Stromal cell of bone marrow (primary cell): Measurements from ENCODE around the gene CCNB3.
"Not testable (repeated sequence)": the region's sequence is repeated elsewhere in the genome, so short reads cannot be mapped to it uniquely, and the experiment has no call there.

Experiments used
- DNase-seq: peaks from one replicate; pipeline ENCODE4 v3.0.0-alpha.2; 2012; ENCODE audit warnings: low read depth

The CCNB3 gene, protein sequence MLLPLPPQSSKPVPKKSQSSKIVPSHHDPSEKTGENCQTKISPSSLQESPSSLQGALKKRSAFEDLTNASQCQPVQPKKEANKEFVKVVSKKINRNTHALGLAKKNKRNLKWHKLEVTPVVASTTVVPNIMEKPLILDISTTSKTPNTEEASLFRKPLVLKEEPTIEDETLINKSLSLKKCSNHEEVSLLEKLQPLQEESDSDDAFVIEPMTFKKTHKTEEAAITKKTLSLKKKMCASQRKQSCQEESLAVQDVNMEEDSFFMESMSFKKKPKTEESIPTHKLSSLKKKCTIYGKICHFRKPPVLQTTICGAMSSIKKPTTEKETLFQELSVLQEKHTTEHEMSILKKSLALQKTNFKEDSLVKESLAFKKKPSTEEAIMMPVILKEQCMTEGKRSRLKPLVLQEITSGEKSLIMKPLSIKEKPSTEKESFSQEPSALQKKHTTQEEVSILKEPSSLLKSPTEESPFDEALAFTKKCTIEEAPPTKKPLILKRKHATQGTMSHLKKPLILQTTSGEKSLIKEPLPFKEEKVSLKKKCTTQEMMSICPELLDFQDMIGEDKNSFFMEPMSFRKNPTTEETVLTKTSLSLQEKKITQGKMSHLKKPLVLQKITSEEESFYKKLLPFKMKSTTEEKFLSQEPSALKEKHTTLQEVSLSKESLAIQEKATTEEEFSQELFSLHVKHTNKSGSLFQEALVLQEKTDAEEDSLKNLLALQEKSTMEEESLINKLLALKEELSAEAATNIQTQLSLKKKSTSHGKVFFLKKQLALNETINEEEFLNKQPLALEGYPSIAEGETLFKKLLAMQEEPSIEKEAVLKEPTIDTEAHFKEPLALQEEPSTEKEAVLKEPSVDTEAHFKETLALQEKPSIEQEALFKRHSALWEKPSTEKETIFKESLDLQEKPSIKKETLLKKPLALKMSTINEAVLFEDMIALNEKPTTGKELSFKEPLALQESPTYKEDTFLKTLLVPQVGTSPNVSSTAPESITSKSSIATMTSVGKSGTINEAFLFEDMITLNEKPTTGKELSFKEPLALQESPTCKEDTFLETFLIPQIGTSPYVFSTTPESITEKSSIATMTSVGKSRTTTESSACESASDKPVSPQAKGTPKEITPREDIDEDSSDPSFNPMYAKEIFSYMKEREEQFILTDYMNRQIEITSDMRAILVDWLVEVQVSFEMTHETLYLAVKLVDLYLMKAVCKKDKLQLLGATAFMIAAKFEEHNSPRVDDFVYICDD (N-terminal part only)

DNA sequence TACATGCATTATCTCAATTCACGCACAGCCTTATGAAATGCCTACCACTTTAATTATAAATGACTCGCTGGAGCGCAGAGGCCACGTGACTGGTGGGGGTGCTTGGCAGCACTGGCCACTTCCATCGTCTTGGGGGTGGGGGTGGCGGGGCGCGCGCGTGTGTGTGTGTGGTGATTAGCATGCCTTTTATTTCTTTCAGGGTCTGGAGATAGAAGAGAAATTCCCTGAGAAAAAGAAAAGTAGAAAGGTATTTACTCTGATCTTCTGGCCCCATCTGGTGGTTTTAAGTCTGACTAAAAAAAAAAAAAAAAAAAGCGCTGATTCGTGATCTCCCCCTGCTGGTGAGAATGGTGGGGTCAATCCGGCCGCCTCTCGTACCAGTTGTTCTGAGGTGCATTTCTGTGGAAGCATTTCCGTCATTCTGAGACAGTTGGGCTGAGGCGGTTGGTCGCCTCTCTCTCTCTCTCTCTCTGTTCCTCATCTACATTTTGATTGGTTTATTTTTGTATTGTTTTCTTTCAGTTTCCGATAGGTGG is at the start of gene CCNB3:
TSS of gene CCNB3 (plus strand) at position 402 of the 536 bp plus-strand sequence. CDS start 80,399 bp downstream, outside the sequence.
- DNase-seq = peak; percentile 54

- DNase-seq = no peak
These were observed 46.9 kb upstream of the CCNB3 start for GRCh38 chrX:50157545-50158135.

- DNase-seq = no peak
These were observed 46.0 kb upstream of the CCNB3 start for GRCh38 chrX:50158593-50158992.

DNA sequence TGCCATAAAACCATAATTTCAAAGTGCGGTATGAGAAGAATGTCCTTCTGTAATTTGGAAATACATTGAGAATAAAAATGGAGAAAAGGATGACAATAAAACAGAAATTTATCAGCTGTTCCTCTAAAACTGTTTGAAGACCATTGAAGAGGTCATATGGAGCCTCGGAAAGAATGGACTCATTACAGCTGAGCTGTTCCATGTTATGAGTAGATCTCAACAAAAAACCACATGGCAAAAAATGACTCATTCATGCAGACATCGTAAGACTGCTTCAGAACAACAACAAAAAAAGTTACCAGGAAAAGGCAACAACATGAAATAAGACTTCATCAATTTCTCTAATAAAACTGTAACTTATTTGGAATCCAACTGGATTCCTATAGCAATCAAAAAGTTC is 43.4 kb upstream of the CCNB3 start:
- DNase-seq = peak; percentile 5

DNA sequence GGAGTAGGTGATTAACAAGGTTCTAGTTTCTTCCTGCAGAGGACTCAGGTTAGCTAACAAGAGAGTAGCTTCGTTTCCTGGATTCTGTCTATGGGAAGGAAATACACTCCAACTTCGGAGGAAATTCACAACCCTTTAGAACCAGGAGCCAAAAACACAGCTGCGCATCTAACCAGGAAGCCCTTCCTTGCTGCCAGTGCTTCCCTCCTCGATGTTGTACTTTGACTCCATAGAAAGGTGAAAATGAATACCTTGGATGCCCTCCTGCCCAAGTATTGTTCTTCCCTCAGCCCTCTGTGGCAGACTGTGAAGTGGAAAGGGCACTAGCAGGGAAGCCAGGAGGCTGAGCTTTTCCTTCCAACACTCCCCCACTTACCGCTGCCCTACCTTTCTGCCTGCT is 38.8 kb upstream of the CCNB3 start:
- DNase-seq = no peak

- DNase-seq = no peak
These were observed 37.2 kb upstream of the CCNB3 start for GRCh38 chrX:50167366-50167765.

DNA sequence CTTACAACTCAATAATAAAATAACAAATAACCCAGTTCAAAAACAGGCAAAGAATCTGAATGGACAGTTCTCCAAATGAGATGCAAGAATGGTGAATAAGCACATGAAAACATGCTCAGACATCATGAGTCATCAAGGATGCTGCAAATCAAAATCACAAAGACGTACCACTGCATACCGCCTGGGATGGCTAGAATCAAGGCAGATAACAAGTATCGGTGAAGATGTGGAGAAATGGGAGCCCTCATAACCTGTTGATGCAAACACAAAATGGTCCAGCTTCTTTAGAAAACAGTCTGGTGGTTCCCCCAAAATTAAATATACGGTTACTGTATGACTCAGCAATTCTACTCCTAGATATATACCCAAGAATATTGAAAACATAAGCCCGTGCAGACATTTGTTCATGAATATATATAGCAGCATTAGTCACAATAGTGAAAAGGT is 36.3 kb upstream of the CCNB3 start:
- DNase-seq = no peak

GRCh38 chrX:50169717-50170116 is 34.8 kb upstream of the CCNB3 start:
- DNase-seq = no peak

DNA sequence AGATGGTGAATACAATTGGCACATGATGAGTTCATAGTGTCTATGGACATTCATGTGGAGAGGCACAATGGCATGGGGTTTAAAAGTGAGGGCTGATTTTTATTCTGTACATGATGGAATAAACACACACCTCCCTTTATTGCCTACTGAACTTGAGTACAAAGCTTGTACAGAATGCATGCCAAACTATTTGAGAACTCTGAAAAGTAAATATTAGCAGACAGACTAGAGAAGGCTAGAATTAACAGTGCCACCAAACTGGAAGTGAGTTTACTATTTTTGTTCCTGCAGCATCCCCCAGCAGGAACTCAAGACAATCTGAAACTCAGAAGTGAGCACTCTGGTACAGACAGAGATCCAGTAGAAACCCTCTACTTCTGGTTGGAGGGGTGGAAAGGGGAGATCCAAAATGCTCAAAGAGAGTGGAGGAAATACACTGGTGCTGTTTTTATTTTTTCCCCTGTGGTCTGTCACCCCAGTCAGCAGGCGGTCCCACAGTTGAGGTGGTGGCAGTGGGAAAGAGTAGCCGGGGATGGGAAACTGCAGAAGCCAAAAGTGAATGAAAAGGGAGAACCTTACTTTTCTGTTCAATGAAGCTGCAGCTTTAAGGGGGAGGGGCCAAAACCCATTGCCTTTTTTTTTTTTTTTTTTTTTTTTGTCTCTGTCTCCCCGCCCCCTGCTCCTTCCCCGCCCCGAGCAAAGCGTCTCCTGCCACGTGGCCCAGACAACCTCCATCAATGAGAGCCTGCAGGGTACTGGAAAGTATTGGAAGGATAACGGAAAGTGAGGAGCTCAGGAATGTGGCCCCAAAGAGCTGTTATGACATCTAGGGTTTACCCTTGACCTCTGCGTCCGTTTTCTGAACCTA is 24.3 kb upstream of the CCNB3 start:
- no peak for DNase-seq

DNA sequence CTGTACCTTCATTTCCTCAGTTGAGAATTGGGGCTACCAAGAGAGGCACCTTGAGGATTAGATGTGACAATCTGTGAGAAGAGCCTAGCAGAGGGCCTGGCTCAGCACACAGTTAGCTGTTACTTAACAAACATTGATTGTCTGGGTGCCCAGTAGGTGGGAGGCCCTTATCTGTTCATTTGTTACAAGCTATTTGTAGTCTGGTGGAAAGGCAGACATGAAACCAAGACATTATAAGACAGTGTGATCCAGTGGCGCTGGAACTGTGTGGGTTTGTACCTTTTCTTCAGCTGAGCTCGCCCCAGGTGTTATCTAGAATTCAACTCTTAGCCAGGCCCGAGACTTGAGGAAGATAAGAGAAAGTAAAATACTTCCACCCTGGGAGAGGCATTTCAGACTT is 20.7 kb upstream of the CCNB3 start:
- DNase-seq = no peak

DNA sequence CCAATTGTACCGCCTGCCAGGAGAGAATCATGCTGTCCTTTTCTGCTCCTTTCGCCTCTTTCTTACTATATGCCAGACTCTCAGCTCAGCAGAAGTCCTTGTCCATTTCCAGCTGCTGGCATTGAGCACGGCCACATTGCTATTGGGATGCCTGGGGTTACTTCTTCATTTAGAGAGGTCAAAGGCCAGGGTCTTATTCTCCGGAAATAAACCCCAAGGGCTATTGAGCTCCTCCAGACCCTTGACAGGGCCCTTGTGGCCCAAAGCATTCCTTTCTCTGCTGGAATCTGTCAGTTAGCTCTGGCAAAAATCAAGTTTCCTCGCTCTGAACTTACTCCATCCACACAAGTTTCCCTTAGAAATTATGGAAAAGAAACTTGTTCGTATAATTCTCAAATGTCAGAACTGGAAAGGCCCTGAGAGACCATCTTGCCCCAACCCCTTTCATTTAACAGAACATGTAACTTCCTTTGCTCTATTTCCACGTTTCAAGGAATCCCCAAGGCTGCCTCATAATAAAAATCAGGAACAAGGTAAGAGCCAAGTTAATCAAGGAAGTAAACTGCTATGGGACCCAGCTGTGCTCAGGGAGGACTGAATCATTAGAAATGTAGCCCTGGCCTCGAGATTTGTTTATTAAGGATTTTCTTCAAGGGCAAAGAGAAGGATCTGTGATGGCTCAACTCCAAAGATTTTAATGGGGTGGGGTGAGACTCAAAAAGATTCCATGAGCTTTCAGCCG is 15.5 kb upstream of the CCNB3 start:
- no peak for DNase-seq

GRCh38 chrX:50198348-50198747 is 6.2 kb upstream of the CCNB3 start:
- DNase-seq = no peak

- no peak for DNase-seq
These were observed 3.7 kb upstream of the CCNB3 start, which contains the start of gene AKAP4 for GRCh38 chrX:50200907-50201306. AKAP4 (minus strand) TSS chrX:50201007; CDS start chrX:50200889, 118 bp downstream.

DNA sequence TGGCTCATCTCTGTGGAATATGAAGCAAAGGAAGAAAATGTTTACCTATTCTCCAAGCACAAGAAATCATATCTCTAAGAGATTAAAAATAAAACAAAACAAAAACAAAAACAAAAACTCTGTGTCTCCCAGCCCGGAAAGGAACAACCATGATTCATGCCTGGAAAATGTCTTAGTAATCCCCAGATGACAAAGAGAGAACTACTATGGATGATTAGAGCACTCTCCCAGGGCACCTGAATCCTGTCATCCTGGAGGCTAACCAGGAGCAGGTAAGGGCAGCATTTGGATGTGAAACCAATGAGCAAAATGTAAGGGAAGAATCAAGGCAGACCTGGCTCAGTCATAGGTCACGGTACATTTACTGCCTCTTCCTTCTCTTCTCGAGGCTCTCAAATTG is 2.0 kb upstream of the CCNB3 start:
- DNase-seq = no peak

DNA sequence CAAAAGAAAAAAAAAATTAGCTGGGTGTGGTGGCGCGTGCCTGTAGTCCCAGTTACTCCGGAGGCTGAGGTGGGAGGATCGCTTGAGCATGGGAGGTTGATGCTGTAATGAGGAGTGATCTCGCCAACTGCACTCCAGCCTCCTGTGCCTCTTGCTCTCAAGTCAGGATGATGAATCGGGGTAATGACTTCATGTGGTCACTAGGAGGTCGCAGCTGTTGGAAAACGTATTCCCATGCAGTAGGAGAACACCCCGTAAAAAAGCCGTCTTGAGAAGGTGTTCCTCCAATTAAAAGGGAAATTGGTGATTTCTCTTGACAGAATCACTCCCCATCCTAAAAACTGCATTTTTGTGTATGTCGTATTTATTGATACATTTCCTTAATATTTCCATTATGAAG is 2.2 kb downstream of the CCNB3 start:
- DNase-seq = no peak

DNA sequence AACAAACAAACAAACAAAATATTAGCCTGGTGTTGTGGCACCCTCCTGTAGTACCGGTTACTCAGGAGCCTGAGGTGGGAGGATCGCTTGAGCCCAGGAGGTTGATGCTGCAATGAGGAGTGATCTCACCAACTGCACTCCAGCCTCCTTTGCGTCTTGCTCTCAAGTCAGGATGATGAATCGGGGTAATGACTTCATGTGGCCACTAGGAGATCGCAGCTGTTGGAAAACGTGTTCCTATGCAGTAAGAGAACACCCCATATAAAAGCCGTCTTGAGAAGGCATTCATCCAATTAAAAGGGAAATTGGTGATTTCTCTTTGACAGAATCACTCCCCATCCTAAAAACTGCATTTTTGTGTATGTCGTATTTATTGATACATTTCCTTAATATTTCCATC is 6.9 kb downstream of the CCNB3 start:
- DNase-seq = no peak

GRCh38 chrX:50281253-50281652 is 76.7 kb downstream of the CCNB3 start:
- DNase-seq = no peak

GRCh38 chrX:50327235-50327634 is 122.7 kb downstream of the CCNB3 start:
- DNase-seq = no peak

GRCh38 chrX:50332668-50333067 is 128.1 kb downstream of the CCNB3 start:
- not testable (repeated sequence) for DNase-seq

DNA sequence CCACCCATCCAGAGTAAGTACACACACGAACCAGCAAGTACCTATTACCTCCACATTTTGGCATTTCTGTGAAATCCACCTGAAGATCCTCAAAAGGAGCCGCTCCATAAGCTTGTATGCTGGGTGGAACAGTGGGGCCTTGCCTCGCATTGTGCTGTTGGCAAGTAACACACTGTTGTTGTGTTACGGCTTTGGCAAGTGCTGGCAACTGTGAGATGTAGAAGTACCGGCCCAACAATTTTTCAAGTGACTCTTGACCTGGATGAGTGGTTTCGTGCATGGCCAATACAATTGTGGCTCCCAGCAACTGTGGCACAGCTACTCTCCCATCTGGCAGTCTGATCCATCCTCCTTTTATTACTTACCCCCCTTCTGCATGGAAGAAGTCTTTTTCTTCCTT is 128.7 kb downstream of the CCNB3 start:
- DNase-seq = no peak
